B cell (primary cell): Measurements from ENCODE around the gene MRGPRX1. TPM values are rescaled to one million over a fixed set of nuclear protein-coding genes. Genes with fewer than 3 reads are reported as not detected.
"Not testable (repeated sequence)": the region's sequence is repeated elsewhere in the genome, so short reads cannot be mapped to it uniquely, and the experiment has no call there.

Source experiments
- ATAC-seq: fragments of 200-7000 bp; cut with Tn5 transposase; one replicate; pipeline ENCODE4 v1.10.0; 2021; ENCODE audit warnings: low read depth, mild to moderate bottlenecking, moderate number of reproducible peaks, moderate library complexity
- CTCF ChIA-PET: fragments of 350-600 bp; sonication (Branson Sonifier 250); formaldehyde crosslinking; loops from one replicate; lab custom pipeline; 2021; ENCODE audit warnings: antibody characterized with exemption, inconsistent platforms; lab: Charles Lee
- POLR2A ChIA-PET: fragments of 350-600 bp; sonication (Branson Sonifier 250); formaldehyde crosslinking; loops from one replicate; lab custom pipeline; 2021; ENCODE audit warnings: antibody characterized with exemption; lab: Charles Lee
- DNase-seq: peaks from one replicate; pipeline ENCODE4 v3.0.0; 2013
- H2AFZ ChIP-seq: 2 replicates; pipeline ENCODE4 v1.6.1; 2012; ENCODE audit warnings: mild to moderate bottlenecking, low read depth, low read length; ENCODE audit not compliant: insufficient read depth, poor library complexity, severe bottlenecking
- H3K27ac ChIP-seq, 2 donors: 1 replicate in 1 of 2; 2 replicates in 1 of 2; pipeline ENCODE4 v1.5.1; 2012 to 2013; ENCODE audit warnings: low read length in 2 of 2, mild to moderate bottlenecking in 2 of 2, moderate library complexity in 1 of 2
- H3K27me3 ChIP-seq, 4 experiments: fragments of 200-600 bp in 1 of 4; sonication (generic) in 1 of 4; replicated peaks in 1 of 4; 1 replicate in 2 of 4; 2 replicates in 2 of 4; pipeline versions ENCODE4 v1.6.1 to v1.7.0; 2013 to 2016; ENCODE audit warnings: low read length in 3 of 4, mild to moderate bottlenecking in 2 of 4, mixed read lengths in 1 of 4, moderate library complexity in 1 of 4; ENCODE audit not compliant: insufficient read depth in 4 of 4, control insufficient read depth in 3 of 4; ENCODE audit errors: control extremely low read depth in 1 of 4
- H3K36me3 ChIP-seq, 2 experiments: replicated peaks in 1 of 2; 1 replicate in 1 of 2; 2 replicates in 1 of 2; pipeline versions ENCODE4 v1.6.1 to v1.7.1; 2013; ENCODE audit warnings: low read length in 1 of 2; ENCODE audit not compliant: insufficient read depth in 2 of 2, control insufficient read depth in 1 of 2; ENCODE audit errors: control extremely low read depth in 1 of 2, extremely low read depth in 1 of 2
- H3K4me1 ChIP-seq, 2 donors: fragments of 200-600 bp in 1 of 2; sonication (generic) in 1 of 2; 1 replicate in 1 of 2; 2 replicates in 1 of 2; pipeline versions ENCODE4 v1.5.1 to v1.6.1; 2013 to 2017; ENCODE audit warnings: low read length in 2 of 2; ENCODE audit not compliant: control insufficient read depth in 2 of 2, insufficient read depth in 2 of 2
- H3K4me2 ChIP-seq: replicated peaks from 2 replicates; pipeline ENCODE3; 2012; ENCODE audit warnings: mild to moderate bottlenecking, low read depth, low read length; ENCODE audit not compliant: poor library complexity, severe bottlenecking
- H3K4me3 ChIP-seq, 5 experiments: fragments of 200-600 bp in 1 of 5; sonication (generic) in 1 of 5; 1 replicate in 3 of 5; 2 replicates in 2 of 5; pipeline versions ENCODE4 v1.5.1 to v1.7.0; 2011 to 2016; ENCODE audit warnings: low read length in 4 of 5, mild to moderate bottlenecking in 4 of 5, low read depth in 2 of 5, control low read depth in 1 of 5, moderate library complexity in 1 of 5; ENCODE audit not compliant: insufficient read depth in 1 of 5; ENCODE audit errors: control extremely low read depth in 1 of 5, extremely low read depth in 1 of 5
- H3K79me2 ChIP-seq: fragments of 200-600 bp; sonication (generic); one replicate; pipeline ENCODE4 v1.6.0; 2016; ENCODE audit warnings: low read length; ENCODE audit not compliant: control insufficient read depth, insufficient read depth
- H3K9ac ChIP-seq: fragments of 200-600 bp; sonication (generic); 2 replicates; pipeline ENCODE4 v1.6.1; 2017; ENCODE audit warnings: mild to moderate bottlenecking, low read length, moderate library complexity
- H3K9me3 ChIP-seq, 3 donors: one replicate each; pipeline versions ENCODE4 v1.6.1 to v1.7.1; 2013; ENCODE audit warnings: low read length in 2 of 3; ENCODE audit not compliant: control insufficient read depth in 2 of 3, insufficient read depth in 1 of 3; ENCODE audit errors: control extremely low read depth in 1 of 3
- H4K20me1 ChIP-seq: 2 replicates; pipeline ENCODE4 v1.6.0; 2012; ENCODE audit warnings: mild to moderate bottlenecking, low read length; ENCODE audit not compliant: insufficient read depth, control insufficient read depth, poor library complexity, severe bottlenecking
- H3K27ac Mint-ChIP-seq: one replicate; pipeline ENCODE4 v1.8.0; 2021; ENCODE audit warnings: mixed read lengths
- H3K27me3 Mint-ChIP-seq: one replicate; pipeline ENCODE4 v1.8.0; 2021; ENCODE audit warnings: mixed read lengths
- H3K4me1 Mint-ChIP-seq: one replicate; pipeline ENCODE4 v1.8.0; 2021; ENCODE audit warnings: mixed read lengths
- H3K4me3 Mint-ChIP-seq: one replicate; pipeline ENCODE4 v1.8.0; 2021; ENCODE audit warnings: mixed read lengths
- H3K9me3 Mint-ChIP-seq: one replicate; pipeline ENCODE4 v1.8.0; 2022; ENCODE audit warnings: mixed read lengths; ENCODE audit not compliant: insufficient read depth
- EZH2 ChIP-seq: IDR thresholded peaks from 2 replicates; pipeline ENCODE4 v1.6.1; 2012; ENCODE audit warnings: borderline replicate concordance, low read depth, mild to moderate bottlenecking, moderate library complexity, low read length; ENCODE audit not compliant: insufficient read depth, poor library complexity, severe bottlenecking
- WGBS: methylation state at CpG from one replicate; pipeline ENCODE4 v1.1.5; 2013; ENCODE audit warnings: missing lambda C conversion rate; ENCODE audit not compliant: insufficient coverage; 5-methylcytosine and 5-hydroxymethylcytosine counted together
- intact Hi-C: fragments of 100-400 bp; cut with micrococcal nuclease; formaldehyde crosslinking; loops from one replicate; pipeline ENCODE4 v1.10.0; 2022
- polyA plus RNA-seq: library from polyadenylated mRNA; depleted of rRNA; stranded (reverse); fragments of >200 nt; gene quantifications from 2 replicates; pipeline ENCODE4 v1.2.3, GENCODE V29; 2012
- total RNA-seq, 2 donors: library from RNA; stranded (reverse); fragments of 120-200 nt in 1 of 2; gene quantifications; 1 replicate in 1 of 2; 2 replicates in 1 of 2; pipeline versions ENCODE4 v1.2.3 to v1.2.4, GENCODE V29; 2013 to 2022
- TF ChIP-seq, protein P1 (sequence below): fragments of 200-600 bp; IDR thresholded peaks from one replicate; pipeline ENCODE4 v1.8.0; 2022; ENCODE audit warnings: antibody characterized with exemption, mild to moderate bottlenecking

MRGPRX1 gene
- total and polyA plus RNA-seq, 2 donors (not counting 1 experiment from before 2014, with no cell fraction given): not detected

DNA sequence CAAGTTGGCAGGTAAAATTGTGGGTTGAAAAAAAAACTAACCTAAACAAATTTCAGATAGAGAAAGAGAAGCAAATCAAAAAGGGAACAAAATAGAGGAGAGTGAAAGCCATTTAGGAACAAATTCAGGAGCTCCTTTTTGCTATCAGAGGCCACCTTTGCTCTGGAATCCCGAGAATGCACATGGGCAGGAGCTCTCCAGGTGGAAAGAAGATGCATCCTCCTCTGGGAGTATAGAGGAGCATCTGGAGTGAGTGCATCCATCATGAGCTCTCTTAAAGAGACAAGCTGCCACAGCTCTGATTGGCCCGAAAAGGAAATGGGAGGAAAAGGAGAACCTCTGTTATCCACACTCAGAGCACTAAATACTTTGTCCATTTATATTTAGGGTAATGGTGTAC, 26.3 kb downstream of the MRGPRX1 start:
- CTCF ChIA-PET: no interaction called here
- H3K4me3 Mint-ChIP-seq: no peak overlapping the region
- peaks cover 15% of the 10 kb centered on the region for H3K27me3 Mint-ChIP-seq
- H3K27ac ChIP-seq: no peak overlapping the region
- H3K9me3 ChIP-seq: peaks cover 0 to 5% (median 0%) of the 10 kb centered on the region in 3 donors
- no peaks in the 10 kb centered on the region for H3K4me1 ChIP-seq
- H3K4me1 Mint-ChIP-seq: no peaks in the 10 kb centered on the region
- no peaks in the 10 kb centered on the region for H3K36me3 ChIP-seq
- POLR2A ChIA-PET: no interaction called here
- no peaks in the 10 kb centered on the region for H3K79me2 ChIP-seq
- DNase-seq: no peak
- intact Hi-C loops: no loop called here
- H3K27me3 ChIP-seq: peaks cover 0 to 3% (median 0%) of the 10 kb centered on the region in 4 experiments
- no peaks in the 10 kb centered on the region for H3K9me3 Mint-ChIP-seq
- no peak overlapping the region for H3K27ac Mint-ChIP-seq
- ATAC-seq: no peak
- no peaks in the 10 kb centered on the region for H4K20me1 ChIP-seq
- no peak overlapping the region for H3K4me3 ChIP-seq
- no peak overlapping the region for H3K4me2 ChIP-seq
- 33% methylated on average over 1 of the region's 2 CpGs for WGBS
- no peak overlapping the region for H3K9ac ChIP-seq
- no peak overlapping the region for H2AFZ ChIP-seq
- TF ChIP-seq EZH2: no peak
- TF ChIP-seq, protein P1, sequence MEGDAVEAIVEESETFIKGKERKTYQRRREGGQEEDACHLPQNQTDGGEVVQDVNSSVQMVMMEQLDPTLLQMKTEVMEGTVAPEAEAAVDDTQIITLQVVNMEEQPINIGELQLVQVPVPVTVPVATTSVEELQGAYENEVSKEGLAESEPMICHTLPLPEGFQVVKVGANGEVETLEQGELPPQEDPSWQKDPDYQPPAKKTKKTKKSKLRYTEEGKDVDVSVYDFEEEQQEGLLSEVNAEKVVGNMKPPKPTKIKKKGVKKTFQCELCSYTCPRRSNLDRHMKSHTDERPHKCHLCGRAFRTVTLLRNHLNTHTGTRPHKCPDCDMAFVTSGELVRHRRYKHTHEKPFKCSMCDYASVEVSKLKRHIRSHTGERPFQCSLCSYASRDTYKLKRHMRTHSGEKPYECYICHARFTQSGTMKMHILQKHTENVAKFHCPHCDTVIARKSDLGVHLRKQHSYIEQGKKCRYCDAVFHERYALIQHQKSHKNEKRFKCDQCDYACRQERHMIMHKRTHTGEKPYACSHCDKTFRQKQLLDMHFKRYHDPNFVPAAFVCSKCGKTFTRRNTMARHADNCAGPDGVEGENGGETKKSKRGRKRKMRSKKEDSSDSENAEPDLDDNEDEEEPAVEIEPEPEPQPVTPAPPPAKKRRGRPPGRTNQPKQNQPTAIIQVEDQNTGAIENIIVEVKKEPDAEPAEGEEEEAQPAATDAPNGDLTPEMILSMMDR: no peak

DNA sequence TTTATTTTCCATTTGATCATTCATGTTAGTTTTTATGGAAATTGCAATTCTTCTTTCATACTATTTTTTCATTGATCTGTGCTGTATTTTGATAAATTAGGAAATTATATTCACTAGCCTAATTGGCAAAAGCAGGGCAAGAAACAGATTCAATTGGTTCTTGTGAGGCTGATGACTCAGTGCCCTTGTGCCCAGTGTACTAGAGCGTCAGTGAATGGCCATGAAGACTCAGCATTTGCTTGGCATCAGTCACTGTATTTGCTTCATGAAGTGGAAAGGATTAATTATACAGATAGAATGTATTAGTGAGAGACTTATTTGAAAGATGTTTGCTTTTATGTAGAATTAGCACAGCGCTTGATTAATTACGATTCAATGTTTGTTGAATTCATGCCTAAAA, 31.8 kb downstream of the MRGPRX1 start:
- DNase-seq (no peak), ATAC-seq (no peak)
- no peaks in the 10 kb centered on the region for H3K4me1 Mint-ChIP-seq
- Histone ChIP-seq H3K27ac (no peak overlapping the region), H3K4me2 (no peak overlapping the region), H3K9me3 (peaks cover 0 to 5% (median 0%) of the 10 kb centered on the region in 3 donors), H3K4me1 (no peaks in the 10 kb centered on the region), H3K27me3 (no peaks in the 10 kb centered on the region), H3K4me3 (no peak overlapping the region), H3K79me2 (no peaks in the 10 kb centered on the region), H3K36me3 (no peaks in the 10 kb centered on the region), H2AFZ (no peak overlapping the region), H4K20me1 (no peaks in the 10 kb centered on the region), H3K9ac (no peak overlapping the region)
- CTCF ChIA-PET: no interaction called here
- intact Hi-C loops: no loop called here
- H3K9me3 Mint-ChIP-seq: no peaks in the 10 kb centered on the region
- H3K27ac Mint-ChIP-seq: no peak overlapping the region
- peaks cover 14% of the 10 kb centered on the region for H3K27me3 Mint-ChIP-seq
- POLR2A ChIA-PET: no interaction called here
- H3K4me3 Mint-ChIP-seq: no peak overlapping the region
- 92% methylated on average over 1 of the region's 3 CpGs for WGBS
- TF ChIP-seq, protein P1: no peak
- no peak for TF ChIP-seq EZH2

DNA sequence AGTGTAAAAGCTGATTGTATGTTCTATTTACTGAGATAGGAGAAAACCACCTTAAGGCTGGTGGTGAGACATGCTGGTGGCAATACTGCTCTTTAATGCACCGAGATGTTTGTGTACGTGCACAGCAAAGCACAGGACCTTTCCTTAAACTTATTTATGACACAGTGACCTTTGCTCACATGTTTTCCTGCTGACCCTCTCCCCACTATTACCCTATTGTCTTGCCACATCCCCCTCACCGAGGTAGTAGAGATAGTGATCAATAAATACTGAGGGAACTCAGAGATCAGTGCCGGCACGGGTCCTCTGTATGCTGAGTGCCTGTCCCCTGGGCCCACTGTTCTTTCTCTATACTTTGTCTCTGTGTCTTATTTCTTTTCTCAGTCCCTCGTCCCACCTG, 38.6 kb downstream of the MRGPRX1 start:
- H3K36me3 ChIP-seq, H3K9me3 ChIP-seq, H3K9me3 Mint-ChIP-seq, H3K4me3 ChIP-seq, H4K20me1 ChIP-seq, H3K27ac Mint-ChIP-seq, H2AFZ ChIP-seq, POLR2A ChIA-PET, H3K4me2 ChIP-seq, H3K9ac ChIP-seq, H3K79me2 ChIP-seq, DNase-seq, H3K4me1 Mint-ChIP-seq, CTCF ChIA-PET, H3K4me3 Mint-ChIP-seq, intact Hi-C loops, H3K27ac ChIP-seq, H3K27me3 ChIP-seq, H3K4me1 ChIP-seq, ATAC-seq: not testable (repeated sequence)
- WGBS: no CpG with 5 or more reads among the region's 6 CpGs
- H3K27me3 Mint-ChIP-seq: peaks cover 25% of the 10 kb centered on the region
